H1 (cell line): ENCODE results near the gene KRT8. TPM values are rescaled to one million over a fixed set of nuclear protein-coding genes. Genes with fewer than 3 reads are reported as not detected.

Experiments
- CHD2 ChIP-seq: IDR thresholded peaks from 2 replicates; pipeline ENCODE4 v1.6.1; 2012; ENCODE audit warnings: low read length, improper control_type of control experiment
- CHD7 ChIP-seq: fragments of 300-600 bp; sonication (generic); IDR thresholded peaks from 2 replicates; pipeline ENCODE4 v1.7.1; 2012; ENCODE audit warnings: low read length, moderate library complexity, mild to moderate bottlenecking, inconsistent platforms; ENCODE audit not compliant: insufficient replicate concordance
- E2F6 ChIP-seq: IDR thresholded peaks from 2 replicates; pipeline ENCODE4 v1.6.1; 2012; ENCODE audit warnings: inconsistent platforms
- HDAC6 ChIP-seq: IDR thresholded peaks from one replicate; pipeline ENCODE4 v1.7.1; 2012; ENCODE audit warnings: low read depth, mild to moderate bottlenecking, inconsistent platforms, low read length, moderate library complexity
- MAX ChIP-seq: IDR thresholded peaks from 2 replicates; pipeline ENCODE4 v1.6.1; 2012; ENCODE audit warnings: inconsistent platforms
- SAP30 ChIP-seq: fragments of 300-600 bp; sonication (generic); IDR thresholded peaks from 2 replicates; pipeline ENCODE4 v1.7.1; 2012; ENCODE audit warnings: low read length, moderate library complexity, mild to moderate bottlenecking, inconsistent platforms; ENCODE audit not compliant: insufficient read depth, insufficient replicate concordance
- SP4 ChIP-seq: IDR thresholded peaks from 2 replicates; pipeline ENCODE4 v1.6.1; 2012; ENCODE audit warnings: low read length, inconsistent platforms
- USF2 ChIP-seq: IDR thresholded peaks from 2 replicates; pipeline ENCODE4 v1.6.1; 2011; ENCODE audit warnings: low read length, improper control_type of control experiment
- polyA plus RNA-seq, 7 experiments: library from polyadenylated mRNA; depleted of rRNA in 3 of 7; stranded (reverse) in 5 of 7; unstranded in 2 of 7; fragments of >200 nt in 5 of 7; fragments of 200-250 nt in 2 of 7; gene quantifications; 1 replicate in 5 of 7; 2 replicates in 1 of 7; 4 replicates in 1 of 7; pipeline versions ENCODE4 v1.2.1 to v1.2.3, GENCODE V29; 2011 to 2013; ENCODE audit warnings: missing spikeins in 2 of 7, mixed read lengths in 2 of 7
- total RNA-seq: library from RNA; stranded (reverse); fragmentation: NEBNext Ultra II Directional; extraction: Animal tissue kit (Norgen Biotek cat#: 25700); gene quantifications from 2 replicates; pipeline ENCODE4 v1.2.1, GENCODE V29; 2021

KRT8 gene
- total and polyA plus RNA-seq, 2 of the 8 experiments (the other 6 are each of a cell fraction or from before 2014, with no cell fraction given), result 280 to 290 TPM

GRCh38 chr12:52912711-52913430 lies 8.0 kb upstream of the KRT8 start (continued):
- TF ChIP-seq CHD7 (no peak), SP4 (no peak), MAX (no peak), SAP30 (no peak), USF2 (no peak), CHD2 (no peak), HDAC6 (no peak), E2F6 (no peak)
